IPS-NIHi7 (cell line): ENCODE results near the gene NR1D1.

Experiments
- DNase-seq: peaks from one replicate; pipeline ENCODE4 v3.0.0; 2012; ENCODE audit warnings: mixed read lengths; ENCODE audit errors: extremely low spot score

The NR1D1 gene

GRCh38 chr17:40097087-40097486 lies 3.3 kb downstream of the NR1D1 start:
- no peak for DNase-seq

- no peak for DNase-seq
Observed at GRCh38 chr17:40095944-40096791, 4.2 kb downstream of the NR1D1 start.

GRCh38 chr17:40095351-40095943 lies 4.9 kb downstream of the NR1D1 start:
- DNase-seq = no peak

GRCh38 chr17:40094874-40095273 lies 5.5 kb downstream of the NR1D1 start:
- DNase-seq = no peak

- no peak for DNase-seq
Observed at GRCh38 chr17:40093580-40094201, 6.7 kb downstream of the NR1D1 start.

GRCh38 chr17:40093005-40093579 lies 7.3 kb downstream of the NR1D1 start:
- DNase-seq = no peak

- DNase-seq = no peak
Observed at GRCh38 chr17:40092581-40092980, 7.8 kb downstream of the NR1D1 start.

GRCh38 chr17:40091691-40092397 lies 8.5 kb downstream of the NR1D1 start:
- peak; percentile 37 for DNase-seq

GRCh38 chr17:40090237-40091119 lies 9.9 kb downstream of the NR1D1 start:
- no peak for DNase-seq

- no peak for DNase-seq
Observed at GRCh38 chr17:40089077-40089895, 11.1 kb downstream of the NR1D1 start.

- DNase-seq = no peak
Observed at GRCh38 chr17:40087903-40088718, 12.3 kb downstream of the NR1D1 start.

- DNase-seq = no peak
Observed at GRCh38 chr17:40087049-40087794, 13.2 kb downstream of the NR1D1 start.

GRCh38 chr17:40086150-40087044 lies 14.0 kb downstream of the NR1D1 start:
- DNase-seq = peak; percentile 91

- no peak for DNase-seq
Observed at GRCh38 chr17:40084477-40084876, 15.9 kb downstream of the NR1D1 start.

- no peak for DNase-seq
Observed at GRCh38 chr17:40079545-40079944, 20.8 kb downstream of the NR1D1 start.

- DNase-seq = no peak
Observed at GRCh38 chr17:40076591-40076990, 23.8 kb downstream of the NR1D1 start.

- no peak for DNase-seq
Observed at GRCh38 chr17:40075942-40076498, 24.4 kb downstream of the NR1D1 start.
